ENCODE measurements around the gene KCNG2. TPM values are rescaled to one million over a fixed set of nuclear protein-coding genes. Genes with fewer than 3 reads are reported as not detected.

The KCNG2 gene
- total RNA-seq, 6 experiments from 2014 or later = not detected

DNA sequence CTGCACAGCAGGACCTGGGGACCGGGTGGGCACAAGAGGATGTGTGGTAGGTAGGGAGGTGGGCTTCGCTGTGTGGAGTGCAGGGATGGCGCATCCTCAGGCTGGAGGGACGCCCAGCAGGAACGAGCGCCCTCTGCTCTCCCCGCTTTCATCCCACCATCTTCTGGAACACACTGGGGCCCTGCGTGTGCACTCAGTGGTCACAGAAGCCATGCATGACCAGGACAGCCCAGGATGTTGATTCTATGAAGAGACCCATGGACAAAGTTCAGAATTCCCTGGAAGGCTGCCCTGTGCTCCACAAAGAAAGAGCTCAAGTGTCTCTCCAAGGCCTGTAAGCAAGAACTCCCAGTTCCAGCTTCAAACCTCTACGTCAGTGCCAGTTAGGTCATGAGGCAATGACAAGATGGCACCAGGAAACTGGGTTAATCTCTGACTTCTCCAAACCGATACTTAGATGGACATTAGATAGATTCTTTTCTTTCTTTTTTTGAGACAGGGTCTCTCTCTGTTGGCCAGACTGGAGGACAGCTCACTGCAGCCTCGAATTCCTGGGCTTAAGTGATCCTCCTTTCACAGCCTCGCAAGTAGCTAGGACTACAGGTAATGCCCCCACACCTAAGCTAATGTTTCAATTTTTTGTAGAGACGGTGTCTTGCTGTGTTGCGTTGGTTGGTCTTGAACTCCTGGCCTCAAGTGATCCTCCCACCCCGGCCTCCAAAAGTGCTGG is 150.3 kb downstream of the KCNG2 start:
- Histone ChIP-seq H3K9me3 (no peaks in the 10 kb centered on the region), H3K36me3 (peaks cover 0 to 5% (median 0%) of the 10 kb centered on the region in 4 donors), H3K4me3 (peak overlapping the region in 2 of 3 donors; percentile 89 to 91), H3K4me1 (peaks cover 0 to 56% (median 20%) of the 10 kb centered on the region in 4 donors), H3K27me3 (no peaks in the 10 kb centered on the region), H3K27ac (peak overlapping the region; percentile 91 to 95 (median 93))
- intact Hi-C loops (cut with DNase I) = no loop called here
- peak; percentile 59 to 90 (median 72) for DNase-seq
- 42% methylated on average over 14 of the region's 15 CpGs for WGBS (ENCODE audit: insufficient coverage, low coverage, low lambda C conversion rate, missing lambda C conversion rate)
- peak; percentile 35 to 64 (median 45) for ATAC-seq
- TF ChIP-seq POLR2A (IDR thresholded peaks at IDR 0.05) = no peak
- TF ChIP-seq, protein P1, sequence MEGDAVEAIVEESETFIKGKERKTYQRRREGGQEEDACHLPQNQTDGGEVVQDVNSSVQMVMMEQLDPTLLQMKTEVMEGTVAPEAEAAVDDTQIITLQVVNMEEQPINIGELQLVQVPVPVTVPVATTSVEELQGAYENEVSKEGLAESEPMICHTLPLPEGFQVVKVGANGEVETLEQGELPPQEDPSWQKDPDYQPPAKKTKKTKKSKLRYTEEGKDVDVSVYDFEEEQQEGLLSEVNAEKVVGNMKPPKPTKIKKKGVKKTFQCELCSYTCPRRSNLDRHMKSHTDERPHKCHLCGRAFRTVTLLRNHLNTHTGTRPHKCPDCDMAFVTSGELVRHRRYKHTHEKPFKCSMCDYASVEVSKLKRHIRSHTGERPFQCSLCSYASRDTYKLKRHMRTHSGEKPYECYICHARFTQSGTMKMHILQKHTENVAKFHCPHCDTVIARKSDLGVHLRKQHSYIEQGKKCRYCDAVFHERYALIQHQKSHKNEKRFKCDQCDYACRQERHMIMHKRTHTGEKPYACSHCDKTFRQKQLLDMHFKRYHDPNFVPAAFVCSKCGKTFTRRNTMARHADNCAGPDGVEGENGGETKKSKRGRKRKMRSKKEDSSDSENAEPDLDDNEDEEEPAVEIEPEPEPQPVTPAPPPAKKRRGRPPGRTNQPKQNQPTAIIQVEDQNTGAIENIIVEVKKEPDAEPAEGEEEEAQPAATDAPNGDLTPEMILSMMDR (IDR thresholded peaks at IDR 0.05) = no peak

DNA sequence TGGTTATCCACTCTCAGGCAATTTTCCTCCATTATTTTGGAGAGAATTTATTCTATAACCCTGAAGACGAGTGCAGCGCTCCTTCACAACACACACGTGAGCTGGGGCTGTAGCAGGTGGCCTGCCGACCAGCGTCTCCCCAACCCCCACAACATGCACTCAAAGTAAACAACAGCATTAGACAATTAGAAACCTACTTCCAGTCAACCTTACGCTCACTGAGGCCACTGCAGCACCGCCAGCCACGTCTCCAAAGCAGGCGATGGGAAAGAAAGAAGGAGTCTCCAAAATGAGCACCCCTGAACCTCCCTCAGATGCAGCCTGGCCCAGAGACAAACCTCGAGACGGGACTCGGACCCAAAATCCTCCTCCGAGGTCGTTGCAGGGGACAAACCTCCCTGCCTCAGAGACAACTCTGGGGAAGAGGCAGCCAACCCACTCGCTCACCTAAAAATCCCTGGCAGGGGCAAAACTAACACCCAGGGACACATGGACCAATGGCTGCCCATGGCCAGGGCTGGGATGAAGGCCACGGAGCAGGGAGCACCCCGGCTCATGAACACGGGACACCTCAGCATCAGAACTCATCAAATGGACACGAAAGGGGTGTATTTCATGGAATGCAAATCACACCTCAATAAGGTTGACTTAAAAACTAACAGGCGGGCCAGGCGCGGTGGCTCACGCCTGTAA is 151.1 kb downstream of the KCNG2 start:
- peak in 3 of 4 donors; percentile 2 to 19 (median 8) for ATAC-seq

More for the DNA sequence above, 151.1 kb downstream of the KCNG2 start:
- peaks cover 0 to 52% (median 17%) of the 10 kb centered on the region in 4 donors for H3K4me1 ChIP-seq
- intact Hi-C loops (cut with DNase I) = no loop called here
- WGBS (ENCODE audit: insufficient coverage, low coverage, low lambda C conversion rate, missing lambda C conversion rate) = 23% methylated on average over 19 of the region's 23 CpGs
- H3K4me3 ChIP-seq = peak overlapping the region; percentile 72 to 91 (median 89)
- no peaks in the 10 kb centered on the region for H3K9me3 ChIP-seq
- peak overlapping the region; percentile 91 to 95 (median 93) for H3K27ac ChIP-seq
- peak; percentile 28 to 56 (median 53) for DNase-seq
- no peak for TF ChIP-seq POLR2A (IDR thresholded peaks at IDR 0.05)
- TF ChIP-seq, protein P1 (IDR thresholded peaks at IDR 0.05) = no peak
- H3K27me3 ChIP-seq = no peaks in the 10 kb centered on the region
- peaks cover 0 to 3% (median 0%) of the 10 kb centered on the region in 4 donors for H3K36me3 ChIP-seq

Other genes starting within 250 kb of the KCNG2 start
- gene CTDP1, start 118.1 kb upstream of the KCNG2 start, total RNA-seq = 10 to 100 TPM in 1 of 6 experiments, 1 to 10 TPM in 5; 7.5 to 10.4 (median 8.2) TPM
- gene SLC66A2, start 153.7 kb downstream of the KCNG2 start, total RNA-seq = 100 to 1,000 TPM in 3 of 6 experiments, 10 to 100 TPM in 3; 61.6 to 140 (median 95.8) TPM
- gene HSBP1L1, start 166.7 kb downstream of the KCNG2 start, total RNA-seq = 10 to 100 TPM; 16.8 to 35.1 (median 23.7) TPM
- gene TXNL4A, start 190.6 kb downstream of the KCNG2 start, total RNA-seq = 10 to 100 TPM; 18.5 to 53.9 (median 37.8) TPM
- gene RBFA, start 236.5 kb downstream of the KCNG2 start, total RNA-seq = 10 to 100 TPM; 12.3 to 36.6 (median 18.8) TPM